Caki2 (cell line): Measurements from ENCODE around the gene HSPB7. TPM values are rescaled to one million over a fixed set of nuclear protein-coding genes. Genes with fewer than 3 reads are reported as not detected.
"Not testable (repeated sequence)": the region's sequence is repeated elsewhere in the genome, so short reads cannot be mapped to it uniquely, and the experiment has no call there.

Experiments used
- DNase-seq: peaks from one replicate; pipeline ENCODE4 v3.0.0-alpha.2; 2015; ENCODE audit warnings: low read depth
- in situ Hi-C: cut with HindIII; loops from 2 replicates; pipeline ENCODE4 v1.10.0; 2016; ENCODE audit warnings: low sequenced_read_pairs, low pct_unique_long_range_greater_than_20kb, mixed read lengths
- total RNA-seq: library from RNA; depleted of rRNA; stranded (reverse); fragments of >200 nt; shearing (Covaris generic); gene quantifications from 2 replicates; pipeline ENCODE4 v1.2.3, GENCODE V29; 2014; ENCODE audit warnings: low replicate concordance; rRNA removed

Gene HSPB7
- total RNA-seq, result not detected in 2 replicates

GRCh38 chr1:16017461-16018303 lies at the start of gene HSPB7:
TSS of gene HSPB7 (minus strand) at chr1:16018043. CDS start at chr1:16017963, 80 bp downstream.
- no peak for DNase-seq

DNA sequence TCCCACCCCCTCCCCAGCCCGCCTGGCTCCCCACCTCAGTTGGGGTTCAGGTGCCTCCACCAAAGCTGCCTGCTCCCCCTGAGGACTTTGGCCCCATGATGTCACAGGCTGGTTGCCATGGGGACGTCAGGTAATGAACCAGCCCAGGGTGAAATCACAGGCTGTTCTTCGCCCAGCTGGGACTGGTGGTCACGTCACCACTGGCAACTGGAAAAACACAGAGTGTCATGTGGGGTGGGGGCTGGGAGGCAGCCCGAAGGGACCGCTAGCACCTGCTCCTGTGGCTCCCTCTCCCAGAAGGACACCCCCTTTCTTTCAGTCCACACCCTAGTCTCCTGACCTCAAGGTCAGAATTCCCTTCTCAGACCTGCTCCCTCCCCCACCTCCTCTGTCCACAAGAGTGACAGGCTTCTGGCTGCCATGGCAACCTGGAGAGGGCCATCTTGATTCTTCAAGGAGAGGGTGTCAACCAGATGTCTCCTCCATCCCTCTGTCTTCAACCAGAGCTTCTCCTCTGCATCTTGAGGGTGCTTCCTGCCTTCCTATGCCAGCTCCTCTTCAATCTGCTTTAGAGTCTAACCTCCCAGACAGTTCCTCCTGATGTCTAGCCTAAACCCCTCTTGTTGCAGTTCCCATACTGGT lies 49.4 kb upstream of the HSPB7 start:
- DNase-seq, result peak; percentile 77
- in situ Hi-C loops, result no loop called here

More at GRCh38 chr1:16017461-16018303, at the start of gene HSPB7:
- in situ Hi-C loops, result no loop called here

GRCh38 chr1:16066245-16066644 lies 48.4 kb upstream of the HSPB7 start:
- no peak for DNase-seq
- in situ Hi-C loops, result no loop called here

- DNase-seq, result no peak
- in situ Hi-C loops, result no loop called here
These were observed 47.4 kb upstream of the HSPB7 start for GRCh38 chr1:16065269-16065576.

DNA sequence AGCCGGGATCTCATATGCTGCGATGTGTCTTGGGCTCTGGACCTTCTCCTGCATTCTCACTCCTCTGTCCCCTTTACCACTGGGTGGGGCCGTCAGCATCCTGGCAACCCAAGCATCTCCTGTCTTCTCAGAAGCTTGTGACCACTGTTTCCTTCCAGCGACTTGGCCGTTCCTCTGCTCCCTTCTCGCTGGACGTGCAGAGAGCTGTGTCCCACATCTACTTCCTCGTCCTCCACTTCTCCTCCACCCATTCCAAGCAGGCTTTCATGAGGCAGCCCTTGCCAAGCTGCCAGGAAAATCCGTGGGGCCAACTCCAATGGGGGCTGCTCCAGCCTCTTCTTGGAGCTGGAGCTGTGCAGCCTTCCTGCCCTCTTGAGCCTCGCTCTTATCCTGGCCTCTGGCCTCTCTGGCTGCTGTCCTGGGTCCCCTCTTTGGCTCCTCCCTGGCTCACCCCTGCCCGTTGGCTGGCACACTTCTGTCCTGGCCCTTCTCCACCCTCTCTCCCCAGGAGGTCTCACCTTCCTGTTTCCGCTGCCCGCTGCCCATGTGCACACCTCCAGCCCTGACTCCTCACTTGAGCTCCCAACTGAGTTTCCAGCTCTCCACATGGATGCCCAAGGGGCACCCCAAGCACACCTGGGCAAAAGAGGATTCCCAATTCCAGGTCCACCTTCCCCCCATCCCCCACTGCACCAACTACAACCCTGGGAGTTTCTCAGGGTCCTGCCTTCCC lies 46.9 kb upstream of the HSPB7 start:
- in situ Hi-C loops, result no loop called here
- DNase-seq, result no peak

GRCh38 chr1:16063921-16064320 lies 46.1 kb upstream of the HSPB7 start:
- in situ Hi-C loops, result no loop called here
- no peak for DNase-seq

- no peak for DNase-seq
- in situ Hi-C loops, result no loop called here
These were observed 45.5 kb upstream of the HSPB7 start for GRCh38 chr1:16063226-16063829.

GRCh38 chr1:16062687-16063075 lies 44.8 kb upstream of the HSPB7 start:
- in situ Hi-C loops, DNase-seq: not testable (repeated sequence)

DNA sequence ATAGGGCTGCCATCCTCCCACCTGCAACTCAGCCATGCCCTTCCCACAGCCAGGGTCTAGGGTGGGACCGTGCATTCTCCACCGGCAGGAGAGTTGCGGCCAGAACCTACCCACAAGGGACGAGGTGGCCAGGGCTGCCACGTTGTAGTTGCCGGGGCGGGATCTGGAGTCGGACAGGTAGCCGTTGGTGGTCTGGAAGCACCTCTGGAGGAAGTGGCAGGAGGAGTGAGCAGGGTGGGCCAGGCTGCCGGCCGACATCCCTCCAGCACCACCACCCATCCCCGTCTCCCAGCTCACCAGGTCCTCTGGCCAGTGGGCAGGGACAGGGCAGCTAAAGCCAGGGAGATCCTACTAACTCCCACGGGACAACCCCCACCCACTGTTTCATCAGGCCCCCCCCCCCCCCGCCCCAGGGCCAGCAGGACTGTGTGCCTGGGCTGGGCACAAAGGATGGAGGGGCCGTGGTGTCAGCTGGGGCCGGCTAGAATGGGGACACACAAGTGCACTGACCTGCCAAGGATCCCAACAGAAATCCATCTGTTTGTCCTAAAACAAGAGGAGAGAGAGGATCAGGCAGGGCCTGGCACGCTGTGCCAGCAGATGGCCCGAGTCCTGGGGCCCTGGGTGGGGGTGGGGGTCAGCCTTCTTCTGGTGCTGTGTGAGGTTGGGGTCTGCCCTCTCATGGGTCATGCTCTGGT lies 44.3 kb upstream of the HSPB7 start:
- in situ Hi-C loops, DNase-seq: not testable (repeated sequence)

- no peak for DNase-seq
These were observed 43.4 kb upstream of the HSPB7 start for GRCh38 chr1:16061266-16061665.

DNA sequence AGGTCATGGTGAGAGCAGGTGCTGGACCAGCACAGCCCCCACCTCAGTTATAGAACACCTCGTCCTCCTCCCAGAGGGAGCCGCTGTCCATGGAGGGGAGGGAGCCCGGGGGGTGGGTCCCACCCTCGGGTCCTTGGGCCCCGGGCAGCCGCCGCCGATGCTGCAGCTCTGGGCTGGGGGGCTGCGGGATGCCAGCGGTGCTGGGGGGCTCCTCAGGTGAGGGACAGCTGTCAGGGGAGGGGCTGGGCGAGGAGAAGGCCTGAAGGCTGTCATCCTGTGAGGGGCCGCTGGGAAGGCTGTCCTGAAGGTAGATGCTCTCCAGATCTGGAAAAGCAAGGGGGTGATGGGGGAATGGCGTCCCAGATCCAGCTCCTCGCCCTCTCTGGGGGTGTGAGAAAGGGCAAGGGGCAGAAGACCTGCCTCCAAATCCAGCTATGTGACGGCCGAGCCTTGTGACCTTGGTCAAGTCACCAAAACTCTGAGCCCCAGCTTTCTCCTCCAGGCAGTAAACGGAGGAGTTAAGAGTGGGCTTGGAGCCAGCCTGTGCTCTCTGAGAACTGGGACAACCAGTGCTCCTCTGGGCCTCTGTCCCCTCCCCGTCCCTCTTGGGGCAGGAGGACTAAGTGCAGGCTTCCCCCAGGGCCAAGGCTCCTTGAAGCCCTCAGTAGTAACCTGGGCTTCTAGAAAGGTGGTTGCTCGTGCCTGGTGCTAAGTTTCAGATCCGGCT lies 40.7 kb upstream of the HSPB7 start:
- in situ Hi-C loops, DNase-seq: not testable (repeated sequence)

More at GRCh38 chr1:16061266-16061665, 43.4 kb upstream of the HSPB7 start:
- in situ Hi-C loops, result no loop called here

GRCh38 chr1:16057314-16057915 lies 39.6 kb upstream of the HSPB7 start:
- in situ Hi-C loops, DNase-seq: not testable (repeated sequence)

- DNase-seq, in situ Hi-C loops: not testable (repeated sequence)
These were observed 38.7 kb upstream of the HSPB7 start for GRCh38 chr1:16056521-16056912.

DNA sequence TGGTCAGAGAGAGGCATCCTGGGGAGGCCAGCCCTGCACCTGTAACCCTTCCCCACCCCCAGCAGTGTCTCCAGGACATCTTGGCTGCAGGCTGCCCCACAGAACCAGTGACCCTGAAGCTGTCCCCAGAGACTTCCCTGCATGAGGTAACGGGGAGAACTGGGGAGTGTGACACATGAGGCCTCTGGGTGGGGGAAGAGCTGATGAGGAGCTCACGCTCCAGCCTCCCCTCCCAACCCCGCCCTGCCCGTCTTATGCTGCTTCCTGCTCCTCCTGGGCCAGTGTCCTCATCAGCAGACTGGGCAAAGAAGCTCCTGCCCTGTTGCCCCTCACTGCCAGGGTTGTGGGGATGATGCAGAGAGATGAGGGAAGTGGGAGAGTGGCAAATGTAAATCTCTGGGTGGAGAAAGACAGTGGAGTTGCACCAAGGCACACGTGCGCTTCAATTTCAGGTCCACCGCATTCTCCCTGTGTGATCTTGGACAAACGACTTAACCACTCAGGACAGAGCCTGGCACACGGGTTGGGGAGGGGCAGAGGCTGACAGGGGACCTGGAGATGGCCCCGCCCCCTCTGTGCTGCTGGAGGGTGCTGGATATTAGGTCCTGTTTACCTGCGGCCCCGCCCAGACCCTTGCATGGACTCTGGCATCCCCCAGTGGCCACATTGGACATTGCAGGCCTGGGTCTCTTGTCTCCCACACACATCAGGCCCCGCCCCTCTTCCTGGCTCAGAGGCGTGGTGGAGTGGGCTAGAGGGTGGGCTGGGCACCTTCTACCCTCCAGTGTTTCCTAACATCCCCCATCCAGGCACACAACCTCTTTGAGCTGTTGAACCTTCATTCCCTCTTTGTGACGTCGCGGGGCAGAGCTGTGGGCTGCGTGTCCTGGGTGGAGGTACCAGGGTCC lies 38.0 kb upstream of the HSPB7 start:
- DNase-seq, result peak; percentile 72
- in situ Hi-C loops, result no loop called here

DNA sequence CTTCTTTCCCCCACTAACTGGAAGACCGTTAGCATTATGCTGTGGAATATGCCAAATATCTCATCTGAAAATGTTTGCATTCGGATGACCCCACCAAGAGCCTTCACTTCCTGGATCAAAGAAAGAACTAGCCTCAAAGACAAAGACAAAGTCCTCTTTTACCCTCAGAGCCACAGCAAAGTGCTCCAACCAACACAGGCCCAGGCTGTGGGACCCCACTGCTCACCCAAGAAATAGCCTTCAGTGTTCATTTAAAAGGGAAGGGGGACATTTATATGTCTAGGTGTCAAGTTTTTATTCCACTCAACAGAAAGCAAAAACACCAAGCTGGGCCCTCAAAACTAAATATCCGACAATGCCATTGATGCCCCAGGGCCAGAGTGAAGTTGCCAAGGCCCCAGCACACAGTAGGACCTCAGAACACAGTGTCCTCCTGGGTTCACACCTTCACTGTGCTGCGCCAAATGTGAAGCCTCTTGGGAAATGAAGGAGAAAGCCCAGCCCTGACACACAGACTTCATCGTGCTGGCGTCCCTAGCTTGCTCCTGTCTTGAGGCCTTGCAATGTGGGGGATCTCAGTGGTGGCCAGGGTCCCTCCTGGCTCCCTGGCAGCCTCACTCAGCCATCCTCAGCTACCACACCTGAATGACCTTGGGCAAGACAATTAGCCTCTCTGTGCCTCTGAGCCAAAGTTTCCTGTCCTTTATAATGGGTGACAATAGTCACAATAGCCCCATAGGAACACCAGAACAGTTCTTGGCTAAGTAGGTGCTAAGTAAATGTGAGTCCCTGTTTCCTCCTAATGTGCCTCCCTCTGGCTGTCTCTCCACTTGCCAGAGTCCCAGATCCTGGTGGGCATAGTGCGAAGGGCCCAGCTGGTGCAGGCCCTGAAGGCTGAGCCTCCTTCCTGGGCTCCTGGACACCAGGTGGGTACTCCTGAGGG lies 37.0 kb upstream of the HSPB7 start:
- in situ Hi-C loops, result no loop called here
- DNase-seq, result no peak
